Measurements from ENCODE around the gene ALAD. TPM values are rescaled to one million over a fixed set of nuclear protein-coding genes. Genes with fewer than 3 reads are reported as not detected.
"Not testable (repeated sequence)": the region's sequence is repeated elsewhere in the genome, so short reads cannot be mapped to it uniquely, and the experiment has no call there.

ALAD gene
- 10 to 100 TPM; 26.3 to 40.8 TPM for total RNA-seq
- polyA plus RNA-seq = 10 to 100 TPM; 42.9 to 54.6 TPM
- long read RNA-seq, donor 1, transcript ALAD-201 (12 exons, 3,173 nt) = major isoform, 106 of 133 reads
- long read RNA-seq, donor 1, partial matches to known transcripts = 6 of 133 reads
- long read RNA-seq, donor 1, other reads (novel, unspliced or antisense) = 19 of 133 reads
- long read RNA-seq, donor 2, transcript ALAD-201 (12 exons, 3,173 nt) = major isoform, 23 of 38 reads
- long read RNA-seq, donor 2, partial matches to known transcripts = 6 of 38 reads
- long read RNA-seq, donor 2, other reads (novel, unspliced or antisense) = 8 of 38 reads

DNA sequence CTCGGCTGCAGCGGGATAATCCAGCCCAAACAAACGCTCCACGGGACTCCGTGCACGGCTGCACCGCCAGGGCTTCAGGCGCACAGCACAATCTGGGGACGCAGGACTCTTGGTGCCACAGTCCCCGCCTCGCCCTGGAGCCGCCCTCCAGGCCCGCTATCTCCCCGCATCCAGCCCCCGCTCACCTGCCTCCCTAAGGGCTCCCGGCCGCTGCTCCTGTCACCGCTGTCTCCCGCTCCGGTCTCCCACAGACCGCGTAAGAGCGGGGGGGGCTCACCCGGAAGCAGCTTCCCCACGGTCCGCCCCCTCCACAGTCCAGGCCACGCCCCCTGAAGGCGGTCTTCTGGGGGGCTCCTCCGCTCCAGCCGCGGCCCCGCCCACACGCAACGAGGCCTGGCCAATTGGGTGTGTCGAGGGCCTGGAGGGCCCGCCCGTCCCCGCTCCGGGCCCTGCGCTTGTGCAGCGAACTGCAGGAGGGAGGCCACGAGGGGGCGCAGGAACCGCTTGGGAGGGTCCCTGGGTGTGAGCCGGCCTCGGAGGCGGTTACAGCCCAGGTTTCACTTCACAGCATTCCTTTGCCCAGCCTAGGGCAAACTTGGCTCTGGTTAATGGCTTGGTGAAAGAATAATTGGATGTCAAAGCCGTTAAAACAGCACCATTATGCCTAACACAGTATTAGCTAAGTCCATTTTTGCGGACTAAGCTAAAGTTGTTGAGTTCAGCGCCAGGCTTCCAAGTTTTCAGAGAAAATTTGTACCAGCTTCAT is at the start of gene ALAD:
Gene ALAD, minus strand, starts transcription at position 258 of the 766 bp plus-strand sequence. CDS start 7,725 bp downstream, outside the sequence.
- H3K9me3 ChIP-seq (ENCODE audit: control insufficient read depth, low read length) = no peaks in the 10 kb centered on the region
- DNase-seq (peak; percentile 100), ATAC-seq (ENCODE audit: low FRiP score) (peak; percentile 100)
- 2% methylated on average over 39 to 50 of the region's 50 CpGs for WGBS, 2 donors
- H3K27ac ChIP-seq (ENCODE audit: low read depth in 1 of 2, low read length in 2 of 2) = peak within 1 kb of the TSS; percentile 19 to 32
- H3K27me3 ChIP-seq (ENCODE audit: control insufficient read depth in 1 of 2, insufficient read depth in 2 of 2, low read length in 1 of 2) = no peaks in the 10 kb centered on the region
- H3K4me3 ChIP-seq (ENCODE audit: low read length in 2 of 2) = peak within 1 kb of the TSS; percentile 35 to 68
- intact Hi-C loops (cut with DNase I) = loop anchor here (2.0 to 10.0 kb wide), 6 partner anchors 84 to 258 kb away; partner anchors contain the start of genes CDC26 (in 2 of the 2), PRPF4 (in 2 of the 2), FKBP15 (in 1 of the 2) and SLC31A1 (in 1 of the 2)
- no peaks in the 10 kb centered on the region for H3K4me1 ChIP-seq (ENCODE audit: control insufficient read depth in 1 of 2, insufficient read depth in 2 of 2, low read length in 2 of 2)
- H3K36me3 ChIP-seq (ENCODE audit: control insufficient read depth in 1 of 2, insufficient read depth in 2 of 2, low read length in 1 of 2) = no peaks in the 10 kb centered on the region

DNA sequence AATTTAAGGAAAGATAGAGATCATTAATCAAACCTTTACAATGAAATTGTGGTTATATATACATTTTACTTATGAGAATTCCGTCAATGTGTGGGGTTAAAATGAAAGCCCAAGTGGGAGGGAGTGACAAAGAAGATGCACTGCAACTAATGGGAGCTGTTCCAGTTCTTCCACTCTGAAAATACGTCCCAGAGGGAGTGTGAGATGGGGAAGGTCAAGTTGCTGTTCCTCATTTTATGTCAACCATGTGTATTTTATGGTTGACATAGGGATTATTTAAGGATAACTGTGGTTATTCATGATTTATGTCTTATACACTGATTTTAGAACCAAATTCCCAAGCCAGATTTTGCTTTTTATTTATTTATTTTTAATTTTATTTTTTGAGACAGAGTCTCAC is 48.3 kb upstream of the ALAD start:
- no peak overlapping the region for H3K27ac ChIP-seq (ENCODE audit: low read depth in 1 of 2, low read length in 2 of 2)
- H3K4me1 ChIP-seq (ENCODE audit: control insufficient read depth in 1 of 2, insufficient read depth in 2 of 2, low read length in 2 of 2) = no peaks in the 10 kb centered on the region
- WGBS, 2 donors = 82 to 85% methylated on average over 2 of the region's 2 CpGs
- H3K4me3 ChIP-seq (ENCODE audit: low read length in 2 of 2) = no peak overlapping the region
- H3K27me3 ChIP-seq (ENCODE audit: control insufficient read depth in 1 of 2, insufficient read depth in 2 of 2, low read length in 1 of 2) = no peaks in the 10 kb centered on the region
- DNase-seq (no peak), ATAC-seq (ENCODE audit: low FRiP score) (no peak)
- no peaks in the 10 kb centered on the region for H3K36me3 ChIP-seq (ENCODE audit: control insufficient read depth in 1 of 2, insufficient read depth in 2 of 2, low read length in 1 of 2)
- intact Hi-C loops (cut with DNase I) = loop anchor here in 1 of 2 donors (2.0 kb wide), 1 partner anchor 139 kb away; no protein-coding TSS in a partner anchor
- H3K9me3 ChIP-seq (ENCODE audit: control insufficient read depth, low read length) = no peaks in the 10 kb centered on the region

DNA sequence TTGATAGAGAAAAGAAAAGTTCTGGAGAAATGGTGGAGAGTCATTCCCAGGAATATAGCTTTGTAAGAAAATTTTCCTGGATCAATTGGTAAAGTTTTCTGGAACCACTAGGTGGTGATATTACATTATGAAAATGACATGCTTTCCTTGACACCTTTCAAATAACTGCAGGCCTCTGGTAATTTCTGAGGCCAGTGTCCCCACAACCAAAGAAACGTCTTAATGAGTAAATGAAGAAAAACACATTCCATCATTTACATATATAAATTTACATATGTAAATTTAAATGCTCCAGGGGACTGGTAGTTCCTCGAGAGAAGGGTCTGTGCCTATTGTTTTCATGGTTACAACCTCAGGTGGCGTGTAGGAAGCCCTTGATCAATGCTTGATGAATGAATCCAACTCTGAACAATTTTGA is 45.2 kb upstream of the ALAD start:
- WGBS, 2 donors = 56 to 58% methylated on average over 3 of the region's 3 CpGs

DNA sequence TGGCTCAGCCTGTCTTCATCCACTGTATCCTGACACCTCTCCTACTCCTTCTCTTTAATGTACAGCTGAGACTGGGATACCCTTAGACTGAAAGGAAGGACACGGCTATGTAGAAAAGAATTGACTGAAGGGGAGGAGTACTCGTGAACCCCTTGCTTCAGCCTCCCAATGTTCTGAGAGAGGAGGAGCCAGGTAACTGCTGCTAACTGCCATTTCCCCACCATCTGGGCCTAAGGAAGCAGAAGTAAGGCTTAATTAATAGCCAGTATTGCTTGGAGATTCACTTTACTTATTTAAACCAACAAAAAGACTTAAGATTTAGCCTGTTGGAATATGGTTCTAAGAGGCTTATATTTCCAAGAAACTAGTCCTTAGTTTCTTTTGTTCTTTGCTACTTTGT is 43.7 kb upstream of the ALAD start:
- WGBS, 2 donors = 95 to 100% methylated on average over 2 of the region's 2 CpGs
- intact Hi-C loops (cut with DNase I) = no loop called here

More for the DNA sequence above, 45.2 kb upstream of the ALAD start:
- Histone ChIP-seq H3K36me3 (ENCODE audit: control insufficient read depth in 1 of 2, insufficient read depth in 2 of 2, low read length in 1 of 2) (no peaks in the 10 kb centered on the region), H3K4me3 (ENCODE audit: low read length in 2 of 2) (no peak overlapping the region), H3K27ac (ENCODE audit: low read depth in 1 of 2, low read length in 2 of 2) (peak overlapping the region in 1 of 2 donors; percentile 44), H3K9me3 (ENCODE audit: control insufficient read depth, low read length) (no peaks in the 10 kb centered on the region), H3K27me3 (ENCODE audit: control insufficient read depth in 1 of 2, insufficient read depth in 2 of 2, low read length in 1 of 2) (no peaks in the 10 kb centered on the region), H3K4me1 (ENCODE audit: control insufficient read depth in 1 of 2, insufficient read depth in 2 of 2, low read length in 2 of 2) (no peaks in the 10 kb centered on the region)
- ATAC-seq (ENCODE audit: low FRiP score) = no peak
- intact Hi-C loops (cut with DNase I) = loop anchor here (2.0 kb wide), 2 partner anchors 144 to 212 kb away; no protein-coding TSS in a partner anchor
- DNase-seq = no peak

DNA sequence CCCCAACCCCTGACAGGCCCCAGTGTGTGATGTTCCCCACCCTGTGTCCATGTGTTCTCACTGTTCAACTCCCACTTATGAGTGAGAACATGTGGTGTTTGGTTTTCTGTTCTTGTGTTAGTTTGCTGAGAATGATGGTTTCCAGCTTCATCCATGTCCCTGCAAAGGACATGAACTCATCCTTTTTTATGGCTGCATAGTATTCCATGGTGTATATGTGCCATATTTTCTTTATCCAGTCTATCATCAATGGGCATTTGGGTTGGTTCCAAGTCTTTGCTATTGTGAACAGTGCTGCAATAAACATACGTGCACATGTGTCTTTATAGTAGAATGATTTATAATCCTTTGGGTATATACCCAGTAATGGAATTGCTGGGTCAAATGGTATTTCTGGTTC is 36.6 kb upstream of the ALAD start:
- H3K36me3 ChIP-seq (ENCODE audit: control insufficient read depth in 1 of 2, insufficient read depth in 2 of 2, low read length in 1 of 2); DNase-seq; ATAC-seq (ENCODE audit: low FRiP score); H3K4me1 ChIP-seq (ENCODE audit: control insufficient read depth in 1 of 2, insufficient read depth in 2 of 2, low read length in 2 of 2); H3K27me3 ChIP-seq (ENCODE audit: control insufficient read depth in 1 of 2, insufficient read depth in 2 of 2, low read length in 1 of 2); H3K4me3 ChIP-seq (ENCODE audit: low read length in 2 of 2); H3K27ac ChIP-seq (ENCODE audit: low read depth in 1 of 2, low read length in 2 of 2); intact Hi-C loops (cut with DNase I); H3K9me3 ChIP-seq (ENCODE audit: control insufficient read depth, low read length): not testable (repeated sequence)
- 94 to 100% methylated on average over 1 of the region's 1 CpG for WGBS, 2 donors

More for the DNA sequence above, 43.7 kb upstream of the ALAD start:
- Histone ChIP-seq H3K27me3 (ENCODE audit: control insufficient read depth in 1 of 2, insufficient read depth in 2 of 2, low read length in 1 of 2) (no peaks in the 10 kb centered on the region), H3K4me3 (ENCODE audit: low read length in 2 of 2) (no peak overlapping the region), H3K27ac (ENCODE audit: low read depth in 1 of 2, low read length in 2 of 2) (no peak overlapping the region), H3K9me3 (ENCODE audit: control insufficient read depth, low read length) (no peaks in the 10 kb centered on the region), H3K36me3 (ENCODE audit: control insufficient read depth in 1 of 2, insufficient read depth in 2 of 2, low read length in 1 of 2) (no peaks in the 10 kb centered on the region), H3K4me1 (ENCODE audit: control insufficient read depth in 1 of 2, insufficient read depth in 2 of 2, low read length in 2 of 2) (no peaks in the 10 kb centered on the region)
- ATAC-seq (ENCODE audit: low FRiP score) (no peak), DNase-seq (no peak)

DNA sequence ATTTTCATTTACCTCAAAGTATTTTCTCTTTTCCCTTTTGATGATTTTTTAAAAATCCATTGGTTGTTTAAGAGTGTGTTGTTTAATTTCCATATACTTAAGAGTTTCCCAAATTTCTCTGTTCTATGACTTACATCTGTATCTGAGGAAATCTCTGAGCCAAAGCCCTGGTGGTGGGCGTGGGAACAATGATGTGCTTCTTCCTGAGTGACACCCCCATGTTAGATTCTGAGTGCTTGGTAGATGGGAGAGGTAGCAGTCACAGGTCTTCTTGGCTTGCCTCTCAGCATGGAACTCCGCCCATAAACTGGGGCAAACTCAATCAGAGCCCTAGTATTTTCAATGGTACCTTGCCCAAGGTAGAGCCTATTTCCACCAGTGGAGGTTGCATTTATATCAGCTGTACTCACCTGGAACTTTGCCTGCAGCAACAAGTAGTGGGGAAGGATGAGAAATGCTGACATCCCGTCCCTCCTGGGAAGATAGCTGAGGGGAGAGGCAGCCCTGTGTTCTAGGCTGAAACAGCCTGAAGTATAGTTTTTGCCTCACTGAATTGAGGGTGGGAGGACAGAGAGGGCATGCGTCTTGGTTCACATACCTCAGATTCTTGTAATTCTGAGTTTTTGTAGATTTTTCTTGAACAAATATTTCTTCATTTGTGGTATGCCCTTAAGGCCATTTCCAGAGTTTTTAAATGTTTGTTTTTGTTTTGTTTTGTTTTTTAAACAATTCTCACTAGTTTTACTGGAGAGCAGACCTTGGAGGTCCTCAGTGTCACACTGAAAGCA is 35.8 kb upstream of the ALAD start:
- no peaks in the 10 kb centered on the region for H3K27me3 ChIP-seq (ENCODE audit: control insufficient read depth in 1 of 2, insufficient read depth in 2 of 2, low read length in 1 of 2)
- no peaks in the 10 kb centered on the region for H3K36me3 ChIP-seq (ENCODE audit: control insufficient read depth in 1 of 2, insufficient read depth in 2 of 2, low read length in 1 of 2)
- intact Hi-C loops (cut with DNase I) = no loop called here
- no peaks in the 10 kb centered on the region for H3K9me3 ChIP-seq (ENCODE audit: control insufficient read depth, low read length)
- ATAC-seq (ENCODE audit: low FRiP score) = no peak
- no peaks in the 10 kb centered on the region for H3K4me1 ChIP-seq (ENCODE audit: control insufficient read depth in 1 of 2, insufficient read depth in 2 of 2, low read length in 2 of 2)
- no peak overlapping the region for H3K4me3 ChIP-seq (ENCODE audit: low read length in 2 of 2)
- 64 to 66% methylated on average over 4 of the region's 4 CpGs for WGBS, 2 donors
- H3K27ac ChIP-seq (ENCODE audit: low read depth in 1 of 2, low read length in 2 of 2) = no peak overlapping the region
- DNase-seq = no peak

DNA sequence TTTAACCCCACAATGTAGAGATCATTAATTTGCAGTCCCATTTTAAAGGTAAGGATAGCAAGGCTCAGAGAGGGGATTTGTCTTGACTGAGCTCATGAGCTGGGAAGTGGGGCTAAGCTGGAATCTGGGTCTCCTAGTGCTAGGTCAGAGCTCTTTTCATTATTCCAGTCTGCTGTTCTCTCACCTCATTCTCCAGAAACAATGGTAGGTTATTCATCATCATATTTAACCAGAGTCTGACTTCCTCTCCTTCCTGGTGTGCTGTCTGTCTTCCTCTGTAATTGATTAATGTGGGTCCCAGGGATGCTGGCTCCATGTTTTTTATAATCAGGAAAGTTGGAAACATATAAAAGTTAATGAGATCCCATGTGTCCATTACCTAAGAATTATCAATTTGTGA is 30.1 kb upstream of the ALAD start:
- intact Hi-C loops (cut with DNase I) = no loop called here
- H3K9me3 ChIP-seq (ENCODE audit: control insufficient read depth, low read length) = no peaks in the 10 kb centered on the region
- no peak overlapping the region for H3K27ac ChIP-seq (ENCODE audit: low read depth in 1 of 2, low read length in 2 of 2)
- ATAC-seq (ENCODE audit: low FRiP score) (no peak), DNase-seq (no peak)
- H3K4me1 ChIP-seq (ENCODE audit: control insufficient read depth in 1 of 2, insufficient read depth in 2 of 2, low read length in 2 of 2) = no peaks in the 10 kb centered on the region
- H3K36me3 ChIP-seq (ENCODE audit: control insufficient read depth in 1 of 2, insufficient read depth in 2 of 2, low read length in 1 of 2) = no peaks in the 10 kb centered on the region
- no peaks in the 10 kb centered on the region for H3K27me3 ChIP-seq (ENCODE audit: control insufficient read depth in 1 of 2, insufficient read depth in 2 of 2, low read length in 1 of 2)
- no peak overlapping the region for H3K4me3 ChIP-seq (ENCODE audit: low read length in 2 of 2)

GRCh38 chr9:113428062-113428615 is 27.1 kb upstream of the ALAD start:
- DNase-seq (no peak), ATAC-seq (ENCODE audit: low FRiP score) (no peak)
- intact Hi-C loops (cut with DNase I) = no loop called here
- H3K4me3 ChIP-seq (ENCODE audit: low read length in 2 of 2) = no peak overlapping the region
- 87 to 96% methylated on average over 1 of the region's 1 CpG for WGBS, 2 donors
- H3K4me1 ChIP-seq (ENCODE audit: control insufficient read depth in 1 of 2, insufficient read depth in 2 of 2, low read length in 2 of 2) = no peaks in the 10 kb centered on the region
- no peaks in the 10 kb centered on the region for H3K36me3 ChIP-seq (ENCODE audit: control insufficient read depth in 1 of 2, insufficient read depth in 2 of 2, low read length in 1 of 2)
- H3K9me3 ChIP-seq (ENCODE audit: control insufficient read depth, low read length) = no peaks in the 10 kb centered on the region
- no peaks in the 10 kb centered on the region for H3K27me3 ChIP-seq (ENCODE audit: control insufficient read depth in 1 of 2, insufficient read depth in 2 of 2, low read length in 1 of 2)
- no peak overlapping the region for H3K27ac ChIP-seq (ENCODE audit: low read depth in 1 of 2, low read length in 2 of 2)

Data from aorta (tissue), 5 donors.